BE2C (cell line): ENCODE measurements around the gene CLSTN2.

ENCODE experiments used
- DNase-seq: peaks from one replicate; pipeline ENCODE4 v3.0.0-alpha.2; 2020
- H3K27me3 ChIP-seq: fragments of 250-450 bp; sonication (Bioruptor Pico); 2 replicates; pipeline ENCODE4 v1.5.1; 2020; ENCODE audit warnings: mild to moderate bottlenecking
- H3K36me3 ChIP-seq: fragments of 250-450 bp; sonication (Bioruptor Pico); 2 replicates; pipeline ENCODE4 v1.5.1; 2020; ENCODE audit warnings: mild to moderate bottlenecking
- H3K4me1 ChIP-seq: fragments of 250-450 bp; sonication (Bioruptor Pico); 2 replicates; pipeline ENCODE4 v1.5.1; 2020
- H3K4me3 ChIP-seq: 2 replicates; pipeline ENCODE4 v1.5.1; 2011; ENCODE audit warnings: low read depth, low read length
- H3K9me3 ChIP-seq: fragments of 250-450 bp; sonication (Bioruptor Pico); 2 replicates; pipeline ENCODE4 v1.5.1; 2020
- TF ChIP-seq, protein P1 (sequence below): IDR thresholded peaks from 2 replicates; pipeline ENCODE4 v1.5.1; 2012; ENCODE audit warnings: mild to moderate bottlenecking, low read depth, low read length

The CLSTN2 gene

DNA sequence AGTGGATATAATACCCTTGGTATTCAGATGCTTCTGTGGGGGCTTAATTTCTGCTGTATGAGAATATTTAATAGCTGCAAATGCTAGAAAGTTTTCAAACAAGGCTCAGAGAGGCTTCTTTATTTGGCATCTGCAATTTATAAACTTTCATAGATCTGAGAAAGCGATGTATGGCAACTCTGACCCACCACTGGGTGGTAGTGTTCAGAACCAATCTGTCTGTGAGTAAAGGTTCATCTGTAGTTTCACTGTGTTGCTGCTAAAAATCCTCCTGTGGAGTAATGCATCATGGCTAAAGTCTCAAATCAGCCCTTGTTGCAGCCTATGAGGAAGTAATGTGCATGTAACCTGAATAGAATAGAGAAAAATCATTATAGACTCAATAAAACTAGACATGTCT is 47.4 kb downstream of the CLSTN2 start:
- DNase-seq, result no peak
- TF ChIP-seq, protein P1, sequence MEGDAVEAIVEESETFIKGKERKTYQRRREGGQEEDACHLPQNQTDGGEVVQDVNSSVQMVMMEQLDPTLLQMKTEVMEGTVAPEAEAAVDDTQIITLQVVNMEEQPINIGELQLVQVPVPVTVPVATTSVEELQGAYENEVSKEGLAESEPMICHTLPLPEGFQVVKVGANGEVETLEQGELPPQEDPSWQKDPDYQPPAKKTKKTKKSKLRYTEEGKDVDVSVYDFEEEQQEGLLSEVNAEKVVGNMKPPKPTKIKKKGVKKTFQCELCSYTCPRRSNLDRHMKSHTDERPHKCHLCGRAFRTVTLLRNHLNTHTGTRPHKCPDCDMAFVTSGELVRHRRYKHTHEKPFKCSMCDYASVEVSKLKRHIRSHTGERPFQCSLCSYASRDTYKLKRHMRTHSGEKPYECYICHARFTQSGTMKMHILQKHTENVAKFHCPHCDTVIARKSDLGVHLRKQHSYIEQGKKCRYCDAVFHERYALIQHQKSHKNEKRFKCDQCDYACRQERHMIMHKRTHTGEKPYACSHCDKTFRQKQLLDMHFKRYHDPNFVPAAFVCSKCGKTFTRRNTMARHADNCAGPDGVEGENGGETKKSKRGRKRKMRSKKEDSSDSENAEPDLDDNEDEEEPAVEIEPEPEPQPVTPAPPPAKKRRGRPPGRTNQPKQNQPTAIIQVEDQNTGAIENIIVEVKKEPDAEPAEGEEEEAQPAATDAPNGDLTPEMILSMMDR, result peak; percentile 78
- Histone ChIP-seq H3K27me3 (no peaks in the 10 kb centered on the region), H3K9me3 (no peaks in the 10 kb centered on the region), H3K36me3 (no peaks in the 10 kb centered on the region), H3K4me1 (peaks cover 29% of the 10 kb centered on the region), H3K4me3 (no peak overlapping the region)

DNA sequence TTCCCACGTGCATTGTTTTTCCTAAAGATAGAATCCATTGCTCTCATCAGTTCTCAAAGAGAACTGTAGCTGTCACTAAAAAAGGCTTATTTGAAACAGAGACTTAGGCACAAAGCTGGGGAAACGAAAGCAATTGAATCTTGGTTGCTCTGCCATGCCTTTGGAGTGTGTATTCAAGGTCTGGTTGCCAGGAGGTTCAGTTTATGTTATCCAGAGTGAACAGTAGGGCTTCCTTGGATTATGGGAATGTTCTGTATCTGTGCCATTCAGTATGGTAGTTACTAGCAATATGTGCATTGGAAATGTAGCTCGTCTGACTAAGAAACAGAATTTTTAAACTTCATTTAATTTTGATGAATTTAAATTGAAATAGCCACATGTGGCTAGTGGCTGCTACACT is 50.6 kb downstream of the CLSTN2 start:
- H3K4me3 ChIP-seq, result no peak overlapping the region
- no peaks in the 10 kb centered on the region for H3K36me3 ChIP-seq
- no peaks in the 10 kb centered on the region for H3K9me3 ChIP-seq
- no peak for DNase-seq
- TF ChIP-seq, protein P1, result no peak
- H3K4me1 ChIP-seq, result peaks cover 43% of the 10 kb centered on the region
- no peaks in the 10 kb centered on the region for H3K27me3 ChIP-seq

DNA sequence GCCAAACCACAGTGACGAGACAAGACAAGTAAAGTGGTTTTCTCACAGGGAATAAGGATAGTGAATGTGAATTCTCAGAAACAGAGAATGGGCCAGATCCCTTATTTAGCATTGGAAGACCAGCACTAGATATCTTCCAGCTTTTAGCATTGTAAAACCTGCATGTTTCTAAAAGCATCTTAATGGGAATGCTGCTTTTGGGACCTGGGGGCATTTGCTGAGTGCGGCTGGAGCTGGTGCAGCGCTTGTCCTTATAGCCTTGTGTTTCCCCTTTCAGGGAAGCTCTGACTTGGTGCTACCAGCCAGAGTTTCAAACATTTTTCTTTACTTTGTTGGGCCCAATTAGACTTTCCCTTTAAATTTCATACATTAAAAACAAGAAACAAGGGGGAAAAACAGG is 52.9 kb downstream of the CLSTN2 start:
- peaks cover 35% of the 10 kb centered on the region for H3K4me1 ChIP-seq
- 0 out of 2 replicates have a peak overlapping the region, but pooled peaks have one; percentile 1 for H3K4me3 ChIP-seq
- TF ChIP-seq, protein P1, result no peak
- no peaks in the 10 kb centered on the region for H3K27me3 ChIP-seq
- DNase-seq, result peak; percentile 46
- H3K9me3 ChIP-seq, result no peaks in the 10 kb centered on the region
- H3K36me3 ChIP-seq, result no peaks in the 10 kb centered on the region

DNA sequence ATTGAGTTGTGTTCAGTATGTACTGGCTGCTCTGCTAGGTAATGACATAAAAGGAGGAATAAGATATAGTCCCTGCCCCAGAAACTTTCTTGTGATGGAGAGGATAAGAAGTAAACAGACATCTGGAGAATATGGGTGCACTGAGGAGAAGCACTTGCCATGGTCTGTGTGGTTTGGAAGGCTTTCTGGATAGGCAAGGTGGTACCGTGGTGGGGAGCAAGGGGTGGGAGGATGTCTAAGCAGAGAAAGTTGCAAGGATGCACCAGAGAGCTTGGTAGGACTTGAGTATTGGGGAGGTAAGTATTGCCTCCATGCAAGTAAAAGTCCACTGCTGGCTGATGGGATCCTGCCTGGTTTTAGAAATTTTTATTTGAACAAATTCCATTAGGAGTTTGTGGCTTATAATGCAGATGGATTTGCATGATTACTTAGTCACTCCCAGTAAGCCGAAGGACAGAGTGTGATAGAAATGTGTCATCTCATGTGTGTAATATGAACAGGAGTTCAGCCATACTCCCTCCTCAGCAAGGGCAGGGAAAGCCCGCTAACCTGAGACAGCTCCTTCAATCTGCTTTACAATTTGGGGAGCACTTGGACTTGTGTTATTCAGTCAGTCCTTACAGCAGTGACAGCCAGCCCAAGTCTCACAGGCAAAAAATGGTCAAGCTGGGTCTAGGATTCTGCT is 53.6 kb downstream of the CLSTN2 start:
- no peak for DNase-seq
- H3K36me3 ChIP-seq, result no peaks in the 10 kb centered on the region
- H3K27me3 ChIP-seq, result no peaks in the 10 kb centered on the region
- TF ChIP-seq, protein P1, result no peak
- H3K4me3 ChIP-seq, result no peak overlapping the region
- H3K4me1 ChIP-seq, result peaks cover 35% of the 10 kb centered on the region
- H3K9me3 ChIP-seq, result no peaks in the 10 kb centered on the region

DNA sequence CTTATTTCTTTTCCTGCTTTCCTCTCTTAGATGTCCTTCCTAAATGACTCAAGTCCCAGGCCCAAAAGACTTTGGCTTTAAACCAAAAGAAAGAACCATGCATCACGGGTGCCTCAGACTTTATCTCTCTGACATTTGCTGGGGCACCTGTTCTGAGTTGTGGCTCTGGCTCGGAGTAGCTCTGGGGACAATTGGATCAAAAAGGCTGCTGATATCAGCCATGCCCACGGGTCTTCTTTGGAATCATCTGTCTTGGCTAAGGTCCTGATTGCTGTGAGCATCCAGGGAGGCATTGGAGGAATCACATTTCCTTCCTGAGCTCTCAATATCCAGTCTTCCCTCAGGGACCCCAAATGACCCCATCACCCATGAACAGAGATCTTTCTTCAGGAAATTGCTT is 59.9 kb downstream of the CLSTN2 start:
- TF ChIP-seq, protein P1, result no peak
- H3K9me3 ChIP-seq, result no peaks in the 10 kb centered on the region
- H3K4me1 ChIP-seq, result peaks cover 19% of the 10 kb centered on the region
- no peaks in the 10 kb centered on the region for H3K36me3 ChIP-seq
- H3K27me3 ChIP-seq, result no peaks in the 10 kb centered on the region
- H3K4me3 ChIP-seq, result peak overlapping the region; percentile 24; the same call in 1 of the 2 replicates
- DNase-seq, result peak; percentile 87

DNA sequence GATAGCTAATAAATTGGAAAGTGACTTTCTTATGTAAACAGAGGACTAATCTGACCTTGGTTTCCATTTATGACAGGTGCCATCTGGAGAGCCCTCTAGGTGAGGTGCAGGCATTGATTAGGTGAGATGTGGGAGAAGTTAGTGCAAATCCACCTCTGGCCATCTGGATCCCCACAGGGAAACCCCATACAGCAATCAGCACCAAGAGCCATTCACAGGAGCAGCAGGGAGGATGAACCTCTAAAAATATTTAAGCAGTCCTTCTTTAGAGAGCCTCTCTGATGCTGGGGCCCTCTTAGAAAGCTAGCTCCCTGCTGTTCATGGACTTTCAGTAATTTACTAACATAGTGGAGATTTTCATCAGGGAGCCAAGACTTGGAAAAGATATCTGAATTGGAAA is 69.3 kb downstream of the CLSTN2 start:
- no peak overlapping the region for H3K4me3 ChIP-seq
- DNase-seq, result no peak
- H3K4me1 ChIP-seq, result peaks cover 25% of the 10 kb centered on the region
- TF ChIP-seq, protein P1, result no peak
- no peaks in the 10 kb centered on the region for H3K9me3 ChIP-seq
- H3K36me3 ChIP-seq, result no peaks in the 10 kb centered on the region
- H3K27me3 ChIP-seq, result no peaks in the 10 kb centered on the region
